ENCODE data around the gene SLC7A14. TPM values are rescaled to one million over a fixed set of nuclear protein-coding genes. Genes with fewer than 3 reads are reported as not detected.

Gene SLC7A14
- total RNA-seq, 4 donors from 2014 or later: not detected

DNA sequence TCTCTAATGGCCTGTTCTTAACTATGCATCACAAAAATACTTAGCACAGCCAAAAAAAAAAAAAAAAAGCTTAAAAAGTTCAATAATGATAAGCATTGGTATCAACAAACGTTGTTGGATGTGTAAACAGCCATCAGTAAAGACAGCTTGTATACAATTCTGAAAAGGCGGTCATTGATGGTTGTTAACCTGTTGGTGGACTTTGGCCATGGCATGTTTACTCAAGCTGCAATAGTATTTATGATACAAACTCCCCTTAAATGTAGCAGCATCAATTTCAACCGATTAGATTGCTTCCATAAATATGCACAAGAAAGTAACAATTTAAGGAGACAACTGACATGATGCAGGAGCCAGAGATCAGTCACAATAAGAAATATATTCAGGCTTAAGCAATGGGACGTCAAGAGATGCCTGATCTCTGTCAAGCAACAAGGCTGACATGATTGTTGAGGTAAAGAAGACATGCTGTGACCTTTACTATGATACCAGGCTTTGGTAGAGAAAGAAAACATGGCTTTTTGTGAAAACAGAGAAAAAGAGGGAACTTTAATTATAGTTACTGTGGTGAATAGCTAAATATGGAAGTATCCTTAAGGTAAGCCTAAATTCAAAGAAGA, 14.2 kb upstream of the SLC7A14 start:
- WGBS, 2 donors: 54 to 63% methylated on average over 4 of the region's 4 CpGs
- DNase-seq (ENCODE audit: low spot score in 2 of 2): no peak
- TF ChIP-seq POLR2A (IDR thresholded peaks at IDR 0.05): no peak
- TF ChIP-seq, protein P1, sequence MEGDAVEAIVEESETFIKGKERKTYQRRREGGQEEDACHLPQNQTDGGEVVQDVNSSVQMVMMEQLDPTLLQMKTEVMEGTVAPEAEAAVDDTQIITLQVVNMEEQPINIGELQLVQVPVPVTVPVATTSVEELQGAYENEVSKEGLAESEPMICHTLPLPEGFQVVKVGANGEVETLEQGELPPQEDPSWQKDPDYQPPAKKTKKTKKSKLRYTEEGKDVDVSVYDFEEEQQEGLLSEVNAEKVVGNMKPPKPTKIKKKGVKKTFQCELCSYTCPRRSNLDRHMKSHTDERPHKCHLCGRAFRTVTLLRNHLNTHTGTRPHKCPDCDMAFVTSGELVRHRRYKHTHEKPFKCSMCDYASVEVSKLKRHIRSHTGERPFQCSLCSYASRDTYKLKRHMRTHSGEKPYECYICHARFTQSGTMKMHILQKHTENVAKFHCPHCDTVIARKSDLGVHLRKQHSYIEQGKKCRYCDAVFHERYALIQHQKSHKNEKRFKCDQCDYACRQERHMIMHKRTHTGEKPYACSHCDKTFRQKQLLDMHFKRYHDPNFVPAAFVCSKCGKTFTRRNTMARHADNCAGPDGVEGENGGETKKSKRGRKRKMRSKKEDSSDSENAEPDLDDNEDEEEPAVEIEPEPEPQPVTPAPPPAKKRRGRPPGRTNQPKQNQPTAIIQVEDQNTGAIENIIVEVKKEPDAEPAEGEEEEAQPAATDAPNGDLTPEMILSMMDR (IDR thresholded peaks at IDR 0.05): no peak
- intact Hi-C loops (cut with DNase I; ENCODE audit: low total_unique reads): no loop called here
- no peak overlapping the region for H3K4me3 ChIP-seq (ENCODE audit: low read depth, poor library complexity, severe bottlenecking)

DNA sequence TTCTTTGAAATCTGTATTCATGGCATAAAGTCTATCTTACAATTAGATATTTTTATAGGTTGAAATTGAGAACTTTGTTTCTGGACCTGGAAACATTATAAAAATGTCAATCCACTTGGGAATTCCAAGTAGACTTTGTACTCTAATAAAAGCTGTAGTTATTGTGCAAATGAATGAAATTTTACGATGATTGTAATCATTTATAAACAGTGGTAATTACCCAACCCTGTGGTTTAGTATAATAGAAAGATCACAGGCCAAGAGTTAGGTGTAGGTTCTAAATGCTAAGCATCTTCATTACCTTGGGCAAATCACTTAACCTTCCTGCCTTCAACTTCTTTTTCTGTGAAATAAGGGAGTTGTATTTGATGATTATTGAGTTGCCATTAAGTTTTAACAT, 13.2 kb upstream of the SLC7A14 start:
- DNase-seq (ENCODE audit: low spot score in 2 of 2): no peak
- intact Hi-C loops (cut with DNase I; ENCODE audit: low total_unique reads): no loop called here
- 42 to 66% methylated on average over 1 of the region's 1 CpG for WGBS, 2 donors

DNA sequence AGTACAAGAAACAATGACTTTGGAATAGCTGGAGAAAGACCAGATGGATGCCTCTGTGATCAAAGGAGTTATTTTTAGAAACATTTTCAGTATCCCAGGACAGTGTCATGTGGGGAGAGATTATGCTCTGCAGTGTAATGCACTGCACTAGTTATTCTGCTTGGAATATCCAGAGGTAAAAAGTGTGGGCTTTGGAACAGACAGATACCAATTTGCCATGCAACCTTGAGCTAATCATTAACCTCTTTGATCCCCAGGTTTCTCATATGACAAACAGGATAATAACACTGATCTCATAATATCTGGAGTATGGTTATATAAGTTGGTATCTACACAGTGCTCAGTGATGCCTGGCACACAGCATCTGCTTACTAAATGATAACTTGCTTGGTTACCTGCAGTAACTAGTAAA, 12.2 kb upstream of the SLC7A14 start:
- intact Hi-C loops (cut with DNase I; ENCODE audit: low total_unique reads): no loop called here
- no peak overlapping the region for H3K4me3 ChIP-seq (ENCODE audit: low read depth, poor library complexity, severe bottlenecking)
- DNase-seq (ENCODE audit: low spot score in 2 of 2): no peak
- TF ChIP-seq POLR2A (IDR thresholded peaks at IDR 0.05): no peak
- TF ChIP-seq, protein P1 (IDR thresholded peaks at IDR 0.05): no peak

More for the DNA sequence above, 13.2 kb upstream of the SLC7A14 start:
- TF ChIP-seq, protein P1 (IDR thresholded peaks at IDR 0.05): no peak
- no peak for TF ChIP-seq POLR2A (IDR thresholded peaks at IDR 0.05)
- no peak overlapping the region for H3K4me3 ChIP-seq (ENCODE audit: low read depth, poor library complexity, severe bottlenecking)

DNA sequence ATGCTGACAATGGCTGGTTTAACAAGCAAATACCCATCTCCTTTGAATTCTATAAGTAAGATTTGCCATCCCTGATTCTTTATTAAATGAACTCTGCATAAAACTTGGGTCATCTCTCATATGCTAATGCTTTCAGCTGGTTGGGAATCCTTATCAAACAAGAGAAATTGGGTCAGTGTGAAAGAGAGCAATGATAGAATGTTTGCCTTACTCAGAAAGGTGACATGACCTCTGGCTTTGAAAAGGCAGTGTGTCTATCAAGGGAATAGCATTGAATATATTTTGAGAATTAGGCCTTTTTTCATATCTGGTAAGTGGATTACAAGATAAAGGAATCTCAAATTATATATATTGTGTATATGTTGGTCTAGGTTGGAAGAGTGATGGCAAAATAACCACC, 8.7 kb upstream of the SLC7A14 start:
- TF ChIP-seq, protein P1 (IDR thresholded peaks at IDR 0.05): no peak
- TF ChIP-seq POLR2A (IDR thresholded peaks at IDR 0.05): no peak
- H3K4me3 ChIP-seq (ENCODE audit: low read depth, poor library complexity, severe bottlenecking): no peak overlapping the region
- no peak for DNase-seq (ENCODE audit: low spot score in 2 of 2)
- intact Hi-C loops (cut with DNase I; ENCODE audit: low total_unique reads): no loop called here

DNA sequence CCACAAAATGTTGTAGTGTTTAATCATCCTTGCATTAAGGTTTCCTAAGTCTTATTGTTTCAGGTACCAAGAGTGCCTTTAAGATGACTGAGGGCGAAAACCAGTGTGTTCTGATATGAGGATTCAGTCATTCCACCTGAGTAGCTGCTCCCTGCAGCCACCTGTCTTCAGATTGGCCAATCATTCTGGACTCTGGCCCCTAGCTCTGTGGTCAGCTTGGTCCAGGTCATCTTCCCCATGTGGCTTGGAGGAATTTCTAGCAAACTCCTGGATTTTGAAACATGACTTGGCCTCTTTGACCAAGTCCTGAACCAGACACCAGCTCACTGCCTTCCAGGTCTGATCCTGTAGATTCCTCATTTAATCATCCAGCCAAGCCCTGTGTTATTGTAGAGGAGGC, 7.8 kb upstream of the SLC7A14 start:
- no peak overlapping the region for H3K4me3 ChIP-seq (ENCODE audit: low read depth, poor library complexity, severe bottlenecking)
- TF ChIP-seq POLR2A (IDR thresholded peaks at IDR 0.05): no peak
- TF ChIP-seq, protein P1 (IDR thresholded peaks at IDR 0.05): no peak
- 70 to 79% methylated on average over 1 of the region's 1 CpG for WGBS, 2 donors
- intact Hi-C loops (cut with DNase I; ENCODE audit: low total_unique reads): no loop called here
- no peak for DNase-seq (ENCODE audit: low spot score in 2 of 2)

DNA sequence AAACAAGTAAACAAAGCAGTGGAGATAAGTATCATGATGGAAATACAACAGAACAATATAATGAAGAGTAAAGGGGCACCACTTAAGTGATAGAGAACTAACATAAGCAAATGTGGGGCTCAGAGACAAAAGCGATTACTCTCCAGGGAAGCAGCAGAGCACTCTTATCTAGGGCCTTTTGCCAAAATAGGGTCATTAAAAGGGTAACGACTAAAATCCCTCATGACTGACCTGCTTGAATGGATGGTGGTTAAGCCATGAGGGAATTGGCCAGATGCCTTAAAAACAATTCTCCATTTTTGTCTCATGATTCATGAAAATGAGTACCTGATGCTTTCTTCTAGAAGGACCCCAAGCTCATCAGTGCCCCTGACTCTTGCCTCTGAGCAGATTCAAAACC, 3.2 kb upstream of the SLC7A14 start:
- no peak for TF ChIP-seq POLR2A (IDR thresholded peaks at IDR 0.05)
- TF ChIP-seq, protein P1 (IDR thresholded peaks at IDR 0.05): no peak
- intact Hi-C loops (cut with DNase I; ENCODE audit: low total_unique reads): no loop called here
- WGBS, 2 donors: 53 to 64% methylated on average over 2 of the region's 2 CpGs
- no peak for DNase-seq (ENCODE audit: low spot score in 2 of 2)
- H3K4me3 ChIP-seq (ENCODE audit: low read depth, poor library complexity, severe bottlenecking): no peak overlapping the region
